H1 (cell line): ENCODE measurements around the gene ZNF677. TPM values are rescaled to one million over a fixed set of nuclear protein-coding genes. Genes with fewer than 3 reads are reported as not detected.

Experiments
- CHD7 ChIP-seq: fragments of 300-600 bp; sonication (generic); IDR thresholded peaks from 2 replicates; pipeline ENCODE4 v1.7.1; 2012; ENCODE audit warnings: low read length, moderate library complexity, mild to moderate bottlenecking, inconsistent platforms; ENCODE audit not compliant: insufficient replicate concordance
- CTCF ChIP-seq, 3 experiments: IDR thresholded peaks; 1 replicate in 2 of 3; 2 replicates in 1 of 3; pipeline versions ENCODE4 v1.5.1 to v1.6.1; 2011; ENCODE audit warnings: low read length in 3 of 3, mild to moderate bottlenecking in 3 of 3, inconsistent platforms in 2 of 3, low read depth in 1 of 3, moderate library complexity in 1 of 3; ENCODE audit not compliant: insufficient read depth in 1 of 3; ENCODE audit errors: control extremely low read depth in 1 of 3
- JUND ChIP-seq: IDR thresholded peaks from 2 replicates; pipeline ENCODE4 v1.6.1; 2011; ENCODE audit warnings: mild to moderate bottlenecking, improper control_type of control experiment, low read length
- KDM4A ChIP-seq: IDR thresholded peaks from one replicate; pipeline ENCODE4 v1.7.1; 2012; ENCODE audit warnings: low read depth, mild to moderate bottlenecking, moderate library complexity, low read length, inconsistent platforms; ENCODE audit not compliant: severe bottlenecking
- POU5F1 ChIP-seq: IDR thresholded peaks from 2 replicates; pipeline ENCODE4 v1.6.1; 2011; ENCODE audit warnings: low read depth, mild to moderate bottlenecking, low read length, moderate library complexity
- TBP ChIP-seq: IDR thresholded peaks from 2 replicates; pipeline ENCODE4 v1.6.1; 2011; ENCODE audit warnings: low read depth, low read length, improper control_type of control experiment
- polyA plus RNA-seq, 7 experiments: library from polyadenylated mRNA; depleted of rRNA in 3 of 7; stranded (reverse) in 5 of 7; unstranded in 2 of 7; fragments of >200 nt in 5 of 7; fragments of 200-250 nt in 2 of 7; gene quantifications; 1 replicate in 5 of 7; 2 replicates in 1 of 7; 4 replicates in 1 of 7; pipeline versions ENCODE4 v1.2.1 to v1.2.3, GENCODE V29; 2011 to 2013; ENCODE audit warnings: missing spikeins in 2 of 7, mixed read lengths in 2 of 7
- total RNA-seq: library from RNA; stranded (reverse); fragmentation: NEBNext Ultra II Directional; extraction: Animal tissue kit (Norgen Biotek cat#: 25700); gene quantifications from 2 replicates; pipeline ENCODE4 v1.2.1, GENCODE V29; 2021

Gene ZNF677
- total and polyA plus RNA-seq, 2 of the 8 experiments (the other 6 are each of a cell fraction or from before 2014, with no cell fraction given): 29.6 to 37.0 TPM

GRCh38 chr19:53254411-53255341 lies at the start of gene ZNF677 (continued):
- TF ChIP-seq TBP (peak; percentile 63), JUND (no peak), POU5F1 (no peak), KDM4A (peak; percentile 74), CHD7 (no peak), CTCF (IDR thresholded peaks at IDR 0.05; ENCODE audit: control extremely low read depth in 1 of 3, insufficient read depth in 1 of 3, low read depth in 1 of 3, low read length in 3 of 3) (no peak)
